ENCODE data around the gene CCN5.

The CCN5 gene

GRCh38 chr20:44716309-44717106 is 1.3 kb downstream of the CCN5 start:
- DNase-seq = no peak

GRCh38 chr20:44717986-44718385 is 2.8 kb downstream of the CCN5 start:
- DNase-seq = no peak

- no peak for DNase-seq
Measured at GRCh38 chr20:44719841-44720240, 4.7 kb downstream of the CCN5 start.

GRCh38 chr20:44720621-44720996 is 5.4 kb downstream of the CCN5 start:
- DNase-seq = no peak

- DNase-seq = no peak
Measured at GRCh38 chr20:44720997-44721784, 6.0 kb downstream of the CCN5 start.

GRCh38 chr20:44721785-44722054 is 6.6 kb downstream of the CCN5 start:
- DNase-seq = no peak

- no peak for DNase-seq
Measured at GRCh38 chr20:44722990-44723389, 7.8 kb downstream of the CCN5 start.

- DNase-seq = no peak
Measured at GRCh38 chr20:44723391-44723790, 8.2 kb downstream of the CCN5 start.

- DNase-seq = no peak
Measured at GRCh38 chr20:44723798-44724362, 8.7 kb downstream of the CCN5 start.

- no peak for DNase-seq
Measured at GRCh38 chr20:44724423-44725091, 9.4 kb downstream of the CCN5 start.

GRCh38 chr20:44725837-44726236 is 10.7 kb downstream of the CCN5 start:
- DNase-seq = no peak

- no peak for DNase-seq
Measured at GRCh38 chr20:44727039-44727438, 11.9 kb downstream of the CCN5 start.

GRCh38 chr20:44727651-44728050 is 12.5 kb downstream of the CCN5 start:
- no peak for DNase-seq

GRCh38 chr20:44728801-44729443 is 13.8 kb downstream of the CCN5 start:
- no peak for DNase-seq

- DNase-seq = no peak
Measured at GRCh38 chr20:44730441-44730840, 15.3 kb downstream of the CCN5 start.

GRCh38 chr20:44731657-44732056 is 16.5 kb downstream of the CCN5 start:
- no peak for DNase-seq

GRCh38 chr20:44732327-44732726 is 17.2 kb downstream of the CCN5 start:
- no peak for DNase-seq

- no peak for DNase-seq
Measured at GRCh38 chr20:44733341-44734069, 18.3 kb downstream of the CCN5 start.

- DNase-seq = no peak
Measured at GRCh38 chr20:44734938-44735337, 19.8 kb downstream of the CCN5 start.

GRCh38 chr20:44735816-44736169 is 20.6 kb downstream of the CCN5 start:
- DNase-seq = no peak

- no peak for DNase-seq
Measured at GRCh38 chr20:44736170-44737021, 21.2 kb downstream of the CCN5 start.

- no peak for DNase-seq
Measured at GRCh38 chr20:44737116-44737515, 21.9 kb downstream of the CCN5 start.
